DMS53 treated with DMSO at 0.1 percent for 48 hours (cell line): Measurements from ENCODE around the gene BHMT2.

Experiments used
- DNase-seq: peaks from one replicate; lab custom pipeline; 2025; ENCODE audit not compliant: unreplicated experiment; lab: John Stamatoyannopoulos, UW

BHMT2 gene

DNA sequence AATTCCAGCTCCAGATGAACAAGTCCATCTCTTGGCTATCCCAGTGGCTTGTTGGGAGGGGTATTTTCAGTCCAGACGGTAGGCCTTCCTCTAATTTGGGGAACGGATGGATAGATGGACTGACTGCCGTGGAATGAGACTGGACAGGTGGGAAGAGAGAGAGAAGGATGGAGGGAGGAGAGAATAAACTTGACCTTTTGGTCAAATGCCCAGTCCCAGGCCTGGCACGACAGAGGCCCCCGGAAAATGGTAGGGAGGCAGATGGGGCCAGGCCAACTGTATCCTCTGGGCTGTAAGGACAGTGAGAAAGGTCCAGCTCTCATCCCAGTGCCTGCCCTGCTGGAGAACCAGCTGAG lies 43.1 kb downstream of the BHMT2 start:
- DNase-seq = no peak

DNA sequence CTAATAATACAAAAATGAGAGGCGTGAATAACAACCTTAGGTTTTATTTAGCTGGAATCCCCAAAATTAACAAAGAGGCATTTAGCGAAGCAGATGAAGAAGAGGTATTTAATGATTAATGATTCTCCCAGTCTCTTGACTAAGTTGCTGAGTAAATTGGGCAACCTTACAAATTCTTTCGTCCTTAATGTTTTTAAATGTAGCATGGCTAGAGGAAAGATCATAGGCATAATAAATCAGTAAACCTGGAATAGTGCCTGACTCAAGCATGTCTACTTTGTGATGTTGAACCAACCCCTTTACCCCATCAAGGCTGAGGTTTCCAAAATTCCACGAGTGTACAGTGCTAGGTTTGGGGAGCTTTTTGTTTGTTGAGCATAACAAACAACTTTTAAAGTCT lies 49.9 kb downstream of the BHMT2 start:
- DNase-seq = no peak

DNA sequence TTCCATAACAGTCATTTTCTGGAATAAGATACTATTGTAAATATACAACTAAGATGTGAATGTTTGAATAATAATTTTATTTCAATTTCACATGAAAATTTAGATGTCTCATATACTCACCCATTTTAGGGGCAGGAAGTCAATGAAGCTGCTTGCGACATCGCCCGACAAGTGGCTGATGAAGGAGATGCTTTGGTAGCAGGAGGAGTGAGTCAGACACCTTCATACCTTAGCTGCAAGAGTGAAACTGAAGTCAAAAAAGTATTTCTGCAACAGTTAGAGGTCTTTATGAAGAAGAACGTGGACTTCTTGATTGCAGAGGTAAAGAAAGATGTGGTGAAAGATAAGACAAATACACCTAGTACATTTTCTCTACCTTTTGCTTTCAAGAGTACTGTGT lies 50.7 kb downstream of the BHMT2 start:
- DNase-seq = no peak

DNA sequence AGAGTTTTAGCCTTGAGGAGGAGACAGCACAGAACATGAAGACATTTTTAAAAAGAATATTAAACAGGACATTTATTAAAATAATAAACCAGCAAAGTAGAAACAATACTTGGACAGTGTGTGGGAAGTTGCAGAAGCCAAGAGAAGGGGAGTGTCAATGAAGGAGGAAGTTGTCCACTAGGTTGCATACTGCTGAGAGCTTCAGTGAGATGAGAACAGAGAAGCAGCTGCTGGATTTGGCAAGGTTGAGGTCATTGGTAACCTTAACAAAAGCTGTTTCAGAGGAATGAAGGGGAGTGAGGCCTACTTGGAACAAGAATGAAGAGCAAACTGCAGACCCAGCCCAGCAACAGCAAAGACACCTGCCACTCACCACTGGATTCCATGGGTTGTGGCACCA lies 53.4 kb downstream of the BHMT2 start:
- DNase-seq = no peak

DNA sequence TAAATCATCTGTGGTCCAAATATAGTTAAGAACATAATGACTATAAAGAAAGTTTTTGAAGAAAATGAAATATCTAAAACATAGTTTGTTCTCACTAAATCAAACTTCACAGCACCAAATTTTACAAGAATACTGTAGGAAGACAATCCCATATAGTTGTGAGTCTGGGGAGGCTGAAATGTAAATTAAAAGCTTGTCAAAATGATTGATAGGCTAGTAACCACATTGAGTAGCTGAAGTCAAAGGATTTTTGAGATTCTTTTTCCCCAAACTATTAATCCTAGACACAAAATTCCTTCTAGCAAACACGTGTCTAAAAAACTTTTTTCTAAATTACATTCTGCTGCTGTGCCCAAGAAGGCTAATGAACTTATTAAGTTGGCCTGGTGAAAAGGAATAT lies 55.0 kb downstream of the BHMT2 start:
- no peak for DNase-seq

DNA sequence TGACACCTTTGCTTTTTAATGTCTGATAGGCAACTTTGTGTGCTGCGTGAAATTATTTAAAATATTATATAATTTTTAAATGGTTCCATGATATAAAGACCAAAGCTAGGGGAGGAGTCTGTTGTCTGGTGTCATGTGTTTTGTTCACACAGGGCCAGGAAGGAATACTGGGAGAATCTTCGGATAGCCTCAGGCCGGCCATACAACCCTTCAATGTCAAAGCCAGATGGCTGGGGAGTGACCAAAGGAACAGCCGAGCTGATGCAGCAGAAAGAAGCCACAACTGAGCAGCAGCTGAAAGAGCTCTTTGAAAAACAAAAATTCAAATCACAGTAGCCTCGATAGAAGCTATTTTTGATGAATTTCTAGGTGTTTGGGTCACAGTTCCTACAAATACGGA lies 61.2 kb downstream of the BHMT2 start:
- DNase-seq = no peak

DNA sequence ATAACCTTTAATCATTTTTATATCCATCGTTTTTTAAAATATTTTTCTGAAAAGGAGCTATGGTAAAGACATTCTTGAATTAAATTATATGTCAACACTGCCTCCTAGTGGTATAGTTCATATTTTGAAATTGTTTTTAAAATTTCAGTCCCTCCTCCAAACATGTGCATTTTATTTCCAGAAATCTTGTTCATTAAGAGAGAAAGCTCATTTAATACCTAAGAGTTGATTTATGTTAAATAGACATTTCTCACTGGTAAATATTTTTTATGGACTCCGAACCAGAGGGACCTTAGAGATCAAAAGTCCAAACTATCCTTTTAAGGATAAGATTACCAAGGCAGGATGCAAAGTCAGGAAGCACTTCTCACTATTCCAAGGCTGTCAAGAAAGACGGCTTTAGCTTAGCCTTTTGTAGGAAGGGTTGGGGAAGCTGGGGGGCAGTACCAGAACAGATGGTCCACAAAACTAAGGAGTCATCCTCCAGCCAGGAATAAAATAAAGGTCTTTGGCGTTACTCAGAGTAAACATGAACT lies 63.6 kb downstream of the BHMT2 start:
- DNase-seq = peak; percentile 66

DNA sequence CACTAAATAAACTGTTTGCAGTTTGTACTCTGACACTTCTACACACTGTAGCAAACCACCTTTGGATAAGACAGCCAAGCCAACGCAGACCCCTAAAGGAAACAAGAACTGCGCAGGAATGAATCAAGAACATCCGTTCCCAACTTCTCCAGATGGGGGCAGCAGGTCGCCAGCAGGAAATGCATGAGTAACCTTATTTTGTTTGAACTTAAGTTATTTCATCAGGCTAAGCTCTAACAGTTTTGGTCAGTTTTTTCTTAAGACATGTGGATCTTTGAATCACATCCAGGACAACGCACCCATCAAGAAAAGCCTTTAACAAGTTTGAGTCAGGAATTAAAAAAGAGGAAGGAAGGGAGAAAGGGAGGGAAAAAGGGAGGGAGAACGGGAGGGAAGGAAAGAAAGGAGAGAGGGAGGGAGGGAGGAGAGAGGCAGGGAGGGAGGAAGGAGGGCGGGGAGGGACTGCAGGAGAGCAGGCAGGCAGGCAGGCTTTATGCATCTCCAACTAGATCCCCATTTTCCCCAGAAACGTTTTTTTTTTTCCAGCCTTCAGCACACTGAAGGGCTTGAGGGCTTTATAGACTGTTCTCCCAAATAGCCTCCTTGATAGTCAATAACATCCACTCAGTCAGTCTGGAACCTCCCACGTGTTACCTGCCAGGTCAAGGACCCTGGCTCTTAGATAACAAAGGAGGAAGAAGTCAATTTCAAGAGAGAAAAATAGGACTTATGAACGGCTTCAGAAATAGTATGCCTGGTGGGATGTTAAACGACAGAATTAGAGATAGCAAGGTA lies 64.3 kb downstream of the BHMT2 start:
- DNase-seq = peak; percentile 70

DNA sequence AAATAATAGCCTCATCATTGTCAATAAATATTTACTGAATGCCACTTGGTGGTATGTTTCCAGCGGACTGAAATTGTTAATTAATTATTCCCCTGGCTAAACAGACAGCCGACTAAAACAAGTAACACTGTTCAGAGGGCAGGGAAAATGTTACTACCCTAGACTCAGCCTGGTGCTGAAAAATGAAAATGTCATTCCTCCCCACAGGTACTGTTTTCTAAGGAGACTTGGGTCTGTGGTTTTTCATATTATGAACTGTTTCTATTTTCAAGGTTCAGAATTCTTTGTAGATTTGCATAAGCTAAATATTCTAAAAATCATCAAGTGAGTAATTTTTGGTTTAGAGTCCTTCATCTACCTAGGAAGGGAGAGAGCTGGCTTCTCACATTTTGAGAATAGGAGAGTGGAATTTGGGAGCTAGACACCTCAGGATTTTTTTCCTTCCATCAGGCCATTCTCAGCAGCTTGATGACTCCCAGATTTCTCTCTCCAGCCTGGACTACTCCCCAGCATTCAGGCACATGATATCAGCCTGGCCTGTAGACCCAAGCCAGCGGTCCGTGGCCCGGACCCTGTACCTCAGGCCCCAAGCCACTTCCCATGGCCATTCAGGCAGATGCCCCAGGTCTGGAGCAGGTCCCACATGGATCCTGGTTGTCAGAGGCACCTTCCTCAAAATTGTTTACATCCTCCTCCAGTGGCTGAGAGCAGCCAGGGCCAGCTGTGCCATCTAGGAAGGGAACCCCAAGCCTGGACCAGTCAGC lies 66.4 kb downstream of the BHMT2 start:
- no peak for DNase-seq

DNA sequence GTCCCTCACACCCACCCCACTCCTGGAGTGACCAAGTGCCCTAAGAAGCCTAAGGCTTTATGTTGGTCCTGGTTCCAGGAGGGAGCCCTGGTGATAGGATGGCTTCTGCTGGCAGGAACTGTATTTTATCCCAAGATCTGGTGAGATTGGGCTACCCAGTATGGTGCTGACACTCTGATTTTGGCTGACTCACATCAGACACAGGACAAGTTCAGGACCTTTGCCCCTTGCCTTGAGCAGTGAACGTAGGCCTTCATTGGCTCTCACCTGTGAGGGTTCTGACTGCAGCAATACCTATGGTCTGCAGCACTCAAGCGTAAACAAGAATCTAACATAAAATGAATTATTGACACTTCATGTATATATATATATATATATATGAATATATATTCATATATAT lies 67.1 kb downstream of the BHMT2 start:
- no peak for DNase-seq
